GM21515 (cell line): ENCODE data around the gene LRRC74A.
A peak's percentile ranks its signal among the peaks of the same experiment; 100 is the strongest.
"Not testable (repeated sequence)": the region's sequence is repeated elsewhere in the genome, so short reads cannot be mapped to it uniquely, and the experiment has no call there.

ENCODE experiments used
- ATAC-seq: cut with Tn5 transposase; IDR thresholded peaks from one replicate; pipeline ENCODE4 v1.9.1; 2021; ENCODE audit not compliant: unreplicated experiment

LRRC74A gene

DNA sequence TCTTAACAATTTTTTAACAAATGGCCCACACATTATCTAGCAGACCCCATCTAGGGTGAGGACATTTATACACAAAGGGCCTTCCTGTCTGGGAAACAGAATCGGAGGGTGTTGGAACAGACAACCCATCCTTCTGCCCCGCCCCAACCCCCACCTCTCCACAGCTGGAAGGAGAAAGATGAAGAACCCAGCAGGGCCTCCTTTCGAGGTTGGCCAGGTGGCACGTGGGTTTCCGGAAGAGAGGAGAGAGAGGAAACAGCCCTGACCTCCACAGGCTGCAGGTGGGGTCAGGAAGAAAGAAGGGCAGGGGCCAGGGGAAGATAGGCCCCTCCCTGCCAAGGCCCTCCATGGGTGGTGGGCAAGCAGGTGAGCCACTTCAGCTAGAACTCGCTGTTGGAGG is 57.2 kb downstream of the LRRC74A start:
- ATAC-seq: no peak

DNA sequence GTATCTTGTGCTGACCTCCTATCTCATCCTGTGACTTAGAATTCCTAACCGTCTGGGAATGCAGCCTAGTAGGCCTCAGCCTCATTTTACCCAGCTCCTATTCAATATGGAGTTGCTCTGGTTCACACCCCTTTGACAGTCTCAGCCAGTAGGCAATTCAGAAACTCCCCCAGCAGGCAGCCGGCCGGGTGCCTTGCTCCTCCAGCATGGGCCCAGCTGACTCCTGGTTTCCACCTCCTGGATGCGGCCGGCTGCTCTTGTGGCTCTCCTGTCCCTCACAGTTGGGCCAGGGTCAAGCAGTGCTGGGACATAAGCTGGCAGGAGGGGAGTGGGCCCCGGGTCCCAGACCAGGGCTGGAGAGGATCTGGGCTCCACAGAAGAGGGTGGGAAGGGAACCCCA is 58.2 kb downstream of the LRRC74A start:
- ATAC-seq: no peak

DNA sequence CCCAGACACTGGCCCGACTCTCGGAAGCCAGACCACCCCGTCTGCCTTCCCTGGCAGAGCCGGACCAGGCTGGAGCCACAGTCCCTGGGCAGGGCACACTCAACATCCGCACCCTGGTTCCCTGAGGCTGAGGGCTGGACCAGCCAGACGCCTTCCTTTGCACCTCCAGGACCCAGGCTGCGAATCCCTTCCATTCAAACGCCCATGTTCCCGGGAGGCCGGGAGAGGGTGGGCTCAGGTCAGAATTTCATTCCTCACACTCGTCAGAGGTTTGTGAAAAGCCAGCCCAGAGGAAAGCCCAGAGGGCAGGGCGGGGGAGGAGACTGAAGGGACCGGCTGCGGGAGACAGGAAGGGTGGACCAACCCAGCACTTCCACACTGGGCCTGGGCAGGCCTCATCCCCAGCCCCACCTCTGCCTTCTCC is 58.7 kb downstream of the LRRC74A start:
- ATAC-seq: no peak

DNA sequence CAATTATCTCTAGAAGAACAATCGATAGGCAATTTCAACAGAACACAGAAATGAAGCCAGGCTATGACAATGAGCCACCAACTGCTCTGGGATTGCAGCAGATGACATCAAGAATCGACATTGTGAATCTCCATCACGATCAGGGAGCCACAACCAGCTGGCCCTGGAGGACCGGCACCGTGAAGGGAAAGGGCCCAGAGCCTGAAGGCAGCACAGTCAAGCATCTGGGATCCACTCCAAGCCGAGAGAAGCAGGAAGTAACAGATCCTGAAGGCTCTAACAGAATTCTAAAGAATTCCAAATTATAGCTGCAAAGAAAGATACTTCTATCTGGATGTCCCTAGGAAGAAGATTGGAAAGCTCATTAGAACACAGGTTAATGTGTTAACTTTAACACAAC is 61.0 kb downstream of the LRRC74A start:
- ATAC-seq: no peak

DNA sequence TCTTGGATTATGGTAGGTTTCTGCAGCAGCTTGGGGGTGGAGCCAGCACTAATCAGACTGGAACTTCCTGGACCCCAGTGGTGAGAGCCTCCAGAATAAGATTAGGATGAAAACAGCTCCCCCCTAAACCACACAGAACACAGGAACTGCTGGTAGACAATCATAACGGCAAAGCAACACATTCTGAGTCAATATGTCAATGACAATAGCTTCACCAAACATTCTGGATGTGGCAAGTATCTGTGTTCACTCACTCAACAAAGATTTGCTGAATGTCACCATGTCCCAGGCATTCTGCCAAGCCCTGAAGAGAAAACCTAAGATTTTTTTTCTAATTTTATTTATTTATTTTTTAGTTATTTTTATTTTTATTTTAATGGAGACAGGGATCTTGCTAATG is 65.2 kb downstream of the LRRC74A start:
- no peak for ATAC-seq

DNA sequence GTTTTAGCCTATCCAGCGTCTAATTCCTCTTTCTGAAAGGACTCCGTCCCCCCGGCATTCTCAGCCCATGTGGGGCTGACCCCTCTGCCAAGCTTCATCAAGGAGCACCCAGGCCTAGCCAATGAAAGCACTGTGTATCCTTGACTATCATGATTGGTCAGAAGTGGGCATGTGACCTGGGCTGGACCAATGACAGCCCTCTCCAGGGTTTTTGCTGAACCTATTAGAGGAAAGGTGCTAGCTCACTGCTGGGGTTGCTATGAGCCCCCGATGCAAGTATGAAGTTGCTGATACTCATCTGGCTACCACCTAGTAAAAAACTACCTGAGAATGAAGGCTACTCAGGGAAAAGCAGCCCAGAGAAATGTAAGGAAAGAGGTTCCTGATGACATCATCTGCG is 68.1 kb downstream of the LRRC74A start:
- ATAC-seq: no peak

DNA sequence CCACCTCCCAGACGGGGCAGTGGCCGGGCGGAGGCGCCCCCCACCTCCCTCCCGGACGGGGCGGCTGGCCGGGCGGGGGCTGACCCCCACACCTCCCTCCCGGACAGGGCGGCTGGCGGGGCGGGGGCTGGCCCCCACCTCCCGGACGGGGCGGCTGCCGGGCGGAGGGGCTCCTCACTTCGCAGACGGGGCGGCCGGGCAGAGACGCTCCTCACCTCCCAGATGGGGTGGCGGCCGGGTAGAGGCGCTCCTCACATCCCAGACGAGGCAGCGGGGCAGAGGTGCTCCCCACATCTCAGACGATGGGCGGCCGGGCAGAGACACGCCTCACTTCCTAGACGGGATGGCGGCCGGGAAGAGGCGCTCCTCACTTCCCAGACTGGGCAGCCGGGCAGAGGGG is 71.8 kb downstream of the LRRC74A start:
- not testable (repeated sequence) for ATAC-seq

DNA sequence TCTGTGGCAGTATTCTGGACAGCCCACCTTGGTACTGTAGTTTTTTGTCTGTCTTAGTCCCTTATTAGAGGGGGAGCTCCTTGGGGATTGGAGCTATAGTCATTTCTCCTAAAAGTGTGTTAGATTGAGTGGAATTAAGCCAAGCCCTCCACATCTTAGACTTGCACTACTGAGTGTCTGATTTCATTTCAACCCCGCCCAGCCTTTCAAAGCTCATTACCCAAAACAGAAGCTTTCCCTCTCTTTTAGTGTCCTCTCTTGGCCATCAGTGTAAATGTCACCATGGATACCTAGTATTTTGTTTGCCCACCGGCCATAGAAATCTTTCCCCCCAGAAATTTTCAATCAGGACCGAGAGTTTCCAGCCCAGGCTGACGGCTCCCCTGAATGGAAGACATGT is 74.5 kb downstream of the LRRC74A start:
- ATAC-seq: no peak

DNA sequence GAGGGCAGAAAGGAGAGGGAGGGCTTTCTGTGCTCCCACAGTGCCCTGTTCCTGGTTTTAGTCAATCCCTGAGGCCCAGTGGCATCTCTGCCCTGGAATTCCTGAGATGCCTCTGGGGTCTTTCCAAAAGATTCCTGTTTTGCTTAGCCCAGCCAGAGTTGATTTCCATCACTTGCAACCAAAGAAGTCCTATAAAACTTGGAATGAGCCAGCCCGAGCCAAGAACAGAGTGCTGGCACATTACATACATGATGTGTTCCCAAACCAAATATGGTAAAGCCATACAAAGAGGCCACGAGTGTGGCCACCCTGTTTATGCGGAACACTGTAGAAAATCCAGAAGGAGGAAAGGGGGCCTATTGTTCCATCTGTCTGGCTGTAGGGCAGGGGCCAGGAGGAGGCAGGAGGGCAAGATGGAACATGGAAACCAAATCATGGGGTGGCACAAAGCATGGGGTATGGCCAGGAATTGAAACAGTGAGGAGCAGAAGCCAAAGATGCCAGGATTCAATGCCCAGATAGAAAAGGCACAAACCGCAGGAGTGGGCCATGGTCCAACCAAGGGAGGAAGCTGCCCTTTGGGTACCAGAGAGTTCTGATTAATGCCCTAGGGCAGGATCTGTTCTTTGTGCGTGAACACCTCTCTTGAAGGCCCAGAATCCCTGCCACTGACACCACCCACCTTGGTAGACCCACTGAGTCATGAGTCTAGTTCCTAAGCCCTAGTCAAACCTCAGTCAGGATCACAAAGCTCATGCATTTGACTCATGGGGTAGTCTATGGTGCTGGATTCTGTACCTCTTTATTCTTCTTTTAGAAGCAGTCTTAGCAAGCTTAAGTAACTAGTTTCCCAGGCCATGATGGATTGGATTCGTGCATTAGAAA is 75.2 kb downstream of the LRRC74A start:
- ATAC-seq: no peak

DNA sequence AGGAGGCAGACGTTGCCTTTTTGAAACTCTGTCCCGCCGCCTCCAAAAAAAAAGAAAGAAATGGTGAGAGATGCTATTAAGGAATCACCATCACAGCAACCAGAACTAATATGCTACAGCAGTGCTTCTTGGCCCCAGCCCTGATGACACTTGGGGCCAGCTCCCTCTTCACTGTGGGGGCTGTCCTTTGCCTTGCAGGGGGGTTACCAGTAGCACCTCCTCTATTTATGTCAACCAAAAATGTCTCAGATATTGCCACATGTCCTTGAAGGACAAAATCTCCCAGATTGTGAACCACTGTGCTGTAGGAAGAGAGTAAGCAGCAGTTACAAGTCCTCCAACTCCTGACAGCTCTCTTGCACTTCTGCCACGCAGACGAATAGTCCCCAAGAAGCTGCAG is 76.4 kb downstream of the LRRC74A start:
- no peak for ATAC-seq

DNA sequence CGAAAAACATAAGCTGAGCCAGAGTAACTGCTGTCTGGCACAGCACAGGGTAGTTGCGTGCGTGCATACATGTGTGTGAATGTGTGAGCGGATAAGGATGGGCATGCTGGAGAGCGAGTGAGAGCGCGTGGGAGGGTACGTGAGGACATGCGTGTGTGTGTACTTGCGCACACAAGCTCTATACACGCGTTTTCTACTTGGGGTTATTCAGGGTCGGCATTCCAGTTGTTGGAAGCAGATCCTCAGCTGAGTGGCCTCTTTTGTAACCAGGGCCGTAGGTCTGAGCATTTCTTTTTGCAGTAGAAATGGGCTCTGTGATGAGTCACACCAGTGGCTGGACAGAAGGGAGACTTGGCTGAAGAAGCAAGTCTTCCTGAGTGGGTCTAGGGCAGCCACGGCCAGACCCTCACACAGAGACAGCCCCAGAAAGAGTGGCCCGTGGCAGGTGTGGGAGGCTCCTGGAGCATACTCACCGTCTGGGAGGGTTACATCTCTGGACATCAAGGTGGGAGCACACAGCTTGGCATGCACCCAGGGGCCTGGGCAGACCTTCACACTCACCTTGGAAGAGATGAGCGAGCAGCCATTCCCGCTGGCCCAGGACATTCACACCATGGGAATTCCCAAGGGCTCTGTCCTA is 78.0 kb downstream of the LRRC74A start:
- ATAC-seq: no peak

DNA sequence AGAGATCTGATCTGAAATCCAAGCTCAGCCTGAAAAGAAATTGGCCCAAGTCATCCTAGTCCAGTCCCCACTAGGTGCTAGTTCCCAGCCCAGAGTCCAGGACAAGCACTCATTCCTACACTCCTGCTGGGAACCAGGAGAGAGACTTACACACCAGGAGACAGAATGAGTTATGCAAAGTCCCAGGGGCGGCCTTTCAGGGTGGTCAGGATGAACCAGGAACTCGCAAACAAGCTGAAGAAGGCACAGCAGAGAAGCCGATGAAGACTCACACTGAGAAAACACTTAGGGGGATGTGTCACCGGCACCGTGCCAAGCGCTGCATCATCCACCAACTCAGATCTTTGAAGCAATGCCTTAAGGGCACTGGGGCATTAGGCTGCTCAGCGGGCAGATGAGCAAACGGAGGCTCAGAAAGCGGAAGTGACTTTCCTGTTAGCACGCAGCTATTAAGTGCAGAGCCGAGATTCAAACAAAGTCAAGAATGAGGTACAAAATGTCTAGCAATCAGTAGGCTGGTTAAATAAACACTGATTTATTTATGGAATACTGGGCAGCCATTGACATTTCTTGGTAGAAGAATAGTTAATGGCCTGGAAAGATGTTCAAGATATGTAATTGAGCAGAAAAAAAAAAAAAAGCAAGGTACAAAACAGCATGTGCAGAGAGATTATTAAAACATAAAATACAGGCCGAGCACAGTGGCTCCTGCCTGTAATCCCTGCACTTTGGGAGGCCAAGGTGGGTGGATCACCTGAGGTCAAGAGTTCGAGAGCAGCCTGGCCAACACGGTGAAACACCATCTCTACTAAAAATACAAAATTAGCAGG is 78.7 kb downstream of the LRRC74A start:
- ATAC-seq: peak; percentile 62

DNA sequence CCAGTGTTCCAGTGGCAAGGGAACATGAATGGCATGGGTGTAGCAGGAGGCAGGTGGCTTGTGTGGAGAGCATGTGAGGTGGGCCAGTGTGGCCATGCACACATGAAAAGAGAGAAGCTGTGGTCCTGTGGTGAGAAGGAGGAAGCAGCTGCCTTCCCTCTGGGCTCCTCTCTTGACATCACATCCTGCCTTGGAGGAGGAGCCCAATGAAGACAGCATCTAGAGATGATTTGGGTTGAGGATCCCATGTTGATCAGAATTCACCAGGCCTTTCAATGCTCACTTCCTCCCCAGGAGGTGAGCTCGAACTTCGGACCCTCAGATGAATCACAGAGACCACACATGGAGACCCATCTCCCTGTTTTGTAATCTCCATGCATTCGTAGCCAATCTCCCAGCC is 82.6 kb downstream of the LRRC74A start:
- ATAC-seq: no peak

DNA sequence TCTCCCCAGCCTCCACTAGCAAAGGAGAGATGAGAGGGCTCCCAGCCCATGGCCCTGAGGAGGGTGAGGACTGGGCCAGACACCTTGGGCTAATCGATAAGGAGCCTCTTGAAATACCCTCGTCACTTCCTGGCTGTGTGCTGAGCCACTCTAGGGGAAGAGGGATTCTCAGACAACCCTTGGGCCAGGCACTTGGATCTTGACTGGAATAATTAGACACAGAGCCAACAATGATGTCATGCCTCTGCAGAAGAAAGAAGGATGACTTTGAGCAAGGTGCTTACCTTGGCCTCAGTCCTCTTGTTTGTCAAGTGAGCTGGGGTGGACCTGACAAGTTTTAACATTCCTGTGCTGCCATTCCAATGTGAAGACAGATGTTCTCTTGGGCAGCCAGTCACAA is 83.1 kb downstream of the LRRC74A start:
- ATAC-seq: no peak

DNA sequence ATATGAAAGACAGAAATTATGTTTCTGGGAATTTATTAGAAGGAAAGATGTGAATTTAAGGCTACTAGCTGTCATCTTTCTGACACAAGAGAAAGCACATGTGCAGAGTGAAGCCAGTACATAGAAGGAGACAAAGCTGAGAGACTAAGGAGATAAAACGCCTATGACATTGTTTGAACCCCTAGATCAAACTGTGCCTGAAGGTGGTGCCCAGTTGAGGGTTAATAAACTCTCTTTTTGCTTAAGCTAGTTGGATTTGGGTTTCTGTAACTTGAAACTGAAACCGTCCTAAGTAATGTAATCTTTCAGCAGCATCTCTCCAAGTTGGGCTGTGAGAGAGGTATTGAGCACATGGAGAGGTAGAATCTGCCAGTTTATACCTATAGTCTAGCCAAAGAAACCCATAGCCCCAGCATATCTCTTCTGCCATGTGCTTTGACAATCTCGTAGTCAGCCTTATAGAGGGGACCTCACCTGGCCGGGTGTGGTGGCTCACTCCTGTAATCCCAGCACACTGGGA is 84.2 kb downstream of the LRRC74A start:
- no peak for ATAC-seq

DNA sequence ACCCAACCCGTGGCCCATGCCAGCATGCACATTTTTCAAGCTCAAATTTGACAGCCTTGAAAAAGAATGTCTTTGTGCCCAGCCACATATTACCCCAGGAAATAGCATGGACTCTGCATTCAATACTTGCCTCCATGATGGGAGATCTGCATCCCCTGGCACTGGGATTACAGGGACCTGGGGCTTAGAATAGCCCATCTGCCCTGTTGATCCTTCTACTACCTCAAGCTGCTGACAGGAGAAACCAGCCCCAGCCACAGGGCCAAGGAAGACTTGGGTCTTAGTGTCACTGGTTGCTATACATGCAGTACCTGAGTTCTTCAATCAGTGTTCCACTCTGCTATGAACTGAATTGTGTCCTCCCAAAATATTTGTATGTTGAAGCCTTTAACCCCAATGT is 85.3 kb downstream of the LRRC74A start:
- ATAC-seq: no peak

DNA sequence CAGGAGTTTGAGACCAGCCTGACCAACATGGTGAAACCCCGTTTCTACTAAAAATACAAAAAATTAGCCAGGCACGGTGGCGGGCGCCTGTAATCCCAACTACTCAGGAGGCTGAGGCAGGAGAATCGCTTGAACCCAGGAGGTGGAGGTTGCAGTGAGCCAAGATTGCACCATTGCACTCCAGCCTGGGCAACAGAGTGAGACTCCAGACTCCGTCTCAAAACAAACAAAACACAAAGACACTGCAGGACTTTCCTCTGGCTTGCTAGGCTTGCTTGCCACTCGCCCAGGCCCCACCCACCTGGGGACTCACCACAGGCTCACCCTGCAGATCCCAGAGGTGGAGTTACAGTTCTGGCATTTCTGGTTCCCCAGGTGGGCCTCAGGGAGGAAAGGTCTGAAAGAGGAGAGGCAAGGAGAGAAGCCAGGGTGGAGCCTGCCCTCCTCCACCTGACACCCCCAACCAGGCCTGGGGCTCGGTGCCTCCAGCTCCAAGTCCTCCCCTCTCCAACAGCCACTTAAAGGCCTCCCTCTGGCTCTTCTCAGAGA is 88.4 kb downstream of the LRRC74A start:
- not testable (repeated sequence) for ATAC-seq

DNA sequence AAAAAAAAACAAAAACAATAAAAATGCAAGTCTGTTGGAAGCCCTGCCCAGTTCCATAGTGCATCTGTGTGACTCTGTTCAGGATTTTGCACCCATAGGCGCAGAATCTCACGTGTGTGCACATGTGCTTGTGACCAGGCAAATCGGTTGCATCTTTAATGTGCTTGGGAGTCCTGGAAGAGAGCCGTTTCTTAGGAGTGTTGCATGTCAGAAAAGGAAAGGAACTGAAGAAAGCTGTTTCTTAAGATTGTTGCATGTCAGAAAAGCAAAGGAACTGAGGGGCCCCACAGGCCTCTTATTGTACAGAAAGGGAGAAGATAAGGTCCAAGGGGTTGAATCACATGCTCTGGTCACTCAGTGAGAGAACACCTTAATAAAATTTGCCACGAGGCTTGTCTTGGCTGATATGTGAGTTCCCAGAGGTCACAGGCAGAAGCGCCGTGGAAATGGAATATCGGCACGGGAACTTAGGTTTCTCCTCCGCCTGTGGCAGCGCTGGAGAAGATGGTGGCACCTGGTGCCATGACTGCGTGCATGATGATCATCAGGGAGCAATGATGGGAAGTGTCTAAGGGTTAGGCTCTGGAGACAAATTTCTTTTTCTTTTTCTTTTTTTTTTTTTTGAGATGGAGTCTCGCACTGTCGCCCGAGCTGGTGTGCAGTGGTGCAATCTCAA is 90.0 kb downstream of the LRRC74A start:
- no peak for ATAC-seq

DNA sequence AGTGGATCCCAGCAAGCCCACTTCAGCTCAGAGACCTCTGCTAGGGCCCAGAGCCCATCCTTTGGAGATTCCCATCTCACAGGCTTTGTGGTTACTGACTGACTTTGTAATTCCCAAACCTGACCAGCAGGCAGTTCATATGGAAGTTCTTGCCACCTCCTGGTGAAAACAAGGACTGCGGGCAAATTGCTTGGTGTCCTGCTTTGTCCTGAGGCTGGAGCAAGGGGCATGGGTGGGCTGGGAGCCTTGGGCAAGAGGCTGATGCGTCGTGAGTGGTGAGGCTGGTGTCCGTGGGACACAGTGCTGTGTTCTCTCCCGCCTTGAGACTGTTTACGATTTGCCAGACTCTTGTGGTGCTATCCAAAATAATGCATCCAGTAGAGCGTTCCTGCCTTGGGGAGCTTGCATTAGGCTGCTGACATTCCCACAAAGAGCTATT is 91.0 kb downstream of the LRRC74A start:
- ATAC-seq: no peak

DNA sequence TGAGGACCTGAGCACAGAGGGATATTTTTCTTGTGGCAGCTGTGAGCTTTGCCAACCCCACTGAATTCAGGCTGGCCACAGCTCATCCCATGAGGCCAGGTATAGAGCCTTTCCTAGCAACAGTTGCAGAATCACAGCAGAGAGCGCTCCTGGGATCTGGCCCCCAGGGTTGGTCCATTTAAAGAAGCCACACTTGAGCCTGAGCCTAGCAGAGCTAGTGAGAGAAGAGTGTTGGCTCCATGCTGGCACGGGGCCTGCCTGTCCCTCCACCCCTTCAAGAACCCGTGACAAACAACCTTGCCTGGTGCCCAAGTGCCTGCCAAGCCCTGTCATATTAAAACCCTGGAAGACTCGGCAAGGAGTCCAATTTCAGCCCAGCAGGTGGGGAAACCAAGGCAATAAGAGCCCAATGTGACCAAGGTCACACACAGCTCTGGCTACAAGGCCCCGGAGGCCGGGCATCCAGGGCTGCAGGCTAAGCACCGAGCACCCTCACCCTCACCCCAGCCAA is 91.6 kb downstream of the LRRC74A start:
- ATAC-seq: no peak
